WTC11 (cell line): ENCODE measurements around the gene ZNF471. TPM values are rescaled to one million over a fixed set of nuclear protein-coding genes. Genes with fewer than 3 reads are reported as not detected.

Experiments used
- ATAC-seq: fragments of 200-7000 bp; cut with Tn5 transposase; 2 replicates; pipeline ENCODE4 v1.10.0; 2021; ENCODE audit warnings: mild to moderate bottlenecking, moderate library complexity
- CTCF ChIA-PET: fragments of 300-600 bp; sonication (Branson Sonifier 250); formaldehyde crosslinking; loops from one replicate; lab custom pipeline; 2021; ENCODE audit warnings: antibody characterized with exemption; lab: Charles Lee
- POLR2A ChIA-PET: fragments of 350-600 bp; sonication (Branson Sonifier 250); formaldehyde crosslinking; loops from one replicate; lab custom pipeline; 2021; ENCODE audit warnings: antibody characterized with exemption; lab: Charles Lee
- DNase-seq: peaks from one replicate; pipeline ENCODE4 v3.0.0; 2021; ENCODE audit warnings: low spot score
- H3K27ac Mint-ChIP-seq: 2 replicates; pipeline ENCODE4 v1.8.0; 2021; ENCODE audit warnings: mixed read lengths
- H3K27me3 Mint-ChIP-seq: 2 replicates; pipeline ENCODE4 v1.8.0; 2021; ENCODE audit warnings: low read depth, mild to moderate bottlenecking, moderate library complexity, mixed read lengths
- H3K36me3 Mint-ChIP-seq: 2 replicates; pipeline ENCODE4 v1.8.0; 2021; ENCODE audit warnings: mixed read lengths
- H3K4me1 Mint-ChIP-seq: 2 replicates; pipeline ENCODE4 v1.8.0; 2022; ENCODE audit warnings: mixed read lengths
- H3K4me3 Mint-ChIP-seq: 2 replicates; pipeline ENCODE4 v1.8.0; 2021; ENCODE audit warnings: mild to moderate bottlenecking, moderate library complexity, mixed read lengths
- H3K9me3 Mint-ChIP-seq: 2 replicates; pipeline ENCODE4 v1.8.0; 2021; ENCODE audit warnings: mixed read lengths
- E2F5 ChIP-seq: sonication (generic); formaldehyde crosslinking; IDR thresholded peaks from 2 replicates; pipeline ENCODE4 v1.8.1; 2022; ENCODE audit warnings: mild to moderate bottlenecking, moderate library complexity, missing genetic modification reagents
- ELF4 ChIP-seq: sonication (generic); formaldehyde crosslinking; IDR thresholded peaks from 2 replicates; pipeline ENCODE4 v1.8.1; 2022; ENCODE audit warnings: low read depth, mild to moderate bottlenecking, moderate library complexity, missing genetic modification reagents
- EMX1 ChIP-seq: fragments of 250-450 bp; sonication (Bioruptor Pico); IDR thresholded peaks from 2 replicates; pipeline ENCODE4 v1.8.0; 2021; ENCODE audit warnings: mild to moderate bottlenecking
- GABPB1 ChIP-seq: sonication (generic); formaldehyde crosslinking; IDR thresholded peaks from 2 replicates; pipeline ENCODE4 v1.8.1; 2023; ENCODE audit warnings: mild to moderate bottlenecking, missing genetic modification reagents
- HMGXB4 ChIP-seq: sonication (generic); formaldehyde crosslinking; IDR thresholded peaks from 2 replicates; pipeline ENCODE4 v1.8.1; 2023; ENCODE audit warnings: mild to moderate bottlenecking, moderate library complexity, missing genetic modification reagents
- JUN ChIP-seq: sonication (generic); formaldehyde crosslinking; IDR thresholded peaks from 2 replicates; pipeline ENCODE4 v1.8.0; 2023; ENCODE audit warnings: mild to moderate bottlenecking, missing genetic modification reagents
- MXD4 ChIP-seq: fragments of 250-450 bp; sonication (Bioruptor Pico); IDR thresholded peaks from 2 replicates; pipeline ENCODE4 v1.8.0; 2021; ENCODE audit warnings: mild to moderate bottlenecking, moderate library complexity, borderline replicate concordance
- NFYB ChIP-seq: sonication (generic); formaldehyde crosslinking; conservative IDR thresholded peaks from 2 replicates; pipeline ENCODE4 v1.8.0; 2022; ENCODE audit warnings: low read depth, missing genetic modification reagents
- NR1H2 ChIP-seq: sonication (generic); formaldehyde crosslinking; IDR thresholded peaks from 2 replicates; pipeline ENCODE4 v1.9.0; 2021; ENCODE audit warnings: mild to moderate bottlenecking, moderate library complexity, missing genetic modification reagents
- SP1 ChIP-seq: sonication (generic); formaldehyde crosslinking; conservative IDR thresholded peaks from 2 replicates; pipeline ENCODE4 v1.8.1; 2022; ENCODE audit warnings: missing genetic modification reagents
- ZNF121 ChIP-seq: sonication (generic); formaldehyde crosslinking; IDR thresholded peaks from 2 replicates; pipeline ENCODE4 v1.8.0; 2023; ENCODE audit warnings: missing genetic modification reagents
- ZNF219 ChIP-seq: sonication (generic); formaldehyde crosslinking; IDR thresholded peaks from 2 replicates; pipeline ENCODE4 v1.8.0; 2023; ENCODE audit warnings: missing genetic modification reagents, mild to moderate bottlenecking, borderline replicate concordance
- ZNF396 ChIP-seq: fragments of 250-450 bp; sonication (Bioruptor Pico); IDR thresholded peaks from 2 replicates; pipeline ENCODE4 v1.8.0; 2021; ENCODE audit warnings: mild to moderate bottlenecking, moderate library complexity, borderline replicate concordance
- ZNF671 ChIP-seq: fragments of 250-450 bp; sonication (Bioruptor Pico); IDR thresholded peaks from 2 replicates; pipeline ENCODE4 v1.8.0; 2021; ENCODE audit warnings: mild to moderate bottlenecking
- total RNA-seq: library from RNA; stranded (reverse); gene quantifications from 3 replicates; pipeline ENCODE4 v1.2.3, GENCODE V29; 2021
- TF ChIP-seq, protein P1 (sequence below): sonication (generic); formaldehyde crosslinking; IDR thresholded peaks from 2 replicates; pipeline ENCODE4 v1.8.1; 2023; ENCODE audit warnings: mild to moderate bottlenecking, missing genetic modification reagents, moderate library complexity
- TF ChIP-seq, protein P2 (sequence below): sonication (generic); formaldehyde crosslinking; IDR thresholded peaks from 2 replicates; pipeline ENCODE4 v1.8.1; 2023; ENCODE audit warnings: mild to moderate bottlenecking, missing genetic modification reagents, moderate library complexity
- TF ChIP-seq, protein P3 (sequence below): sonication (generic); formaldehyde crosslinking; IDR thresholded peaks from 2 replicates; pipeline ENCODE4 v1.8.1; 2023; ENCODE audit warnings: mild to moderate bottlenecking, missing genetic modification reagents, borderline replicate concordance
- TF ChIP-seq, protein P4 (sequence below): sonication (generic); formaldehyde crosslinking; conservative IDR thresholded peaks from 2 replicates; pipeline ENCODE4 v1.8.1; 2023; ENCODE audit warnings: mild to moderate bottlenecking, low read depth, missing genetic modification reagents, moderate library complexity

ZNF471 gene
- total RNA-seq, 1 experiment from 2014 or later = 1.5 TPM

DNA sequence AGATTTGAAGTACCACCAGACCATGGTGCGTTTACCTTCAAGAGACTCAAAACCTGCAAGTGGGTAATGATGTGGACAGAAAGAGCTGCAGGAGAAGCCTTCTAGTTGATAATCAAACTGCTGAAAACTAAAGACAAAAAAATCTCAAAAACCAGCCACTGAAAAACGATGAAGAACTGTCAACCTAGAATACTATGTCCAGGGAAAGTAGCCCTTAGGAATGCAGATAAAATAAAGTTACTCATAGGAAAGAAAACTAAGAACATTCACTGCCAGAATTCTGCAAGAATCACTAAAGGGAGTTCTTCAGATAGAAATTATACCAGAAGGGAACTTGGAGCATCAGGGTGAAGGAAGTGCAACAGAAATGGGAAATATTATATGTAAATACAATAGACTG lies 64.9 kb downstream of the ZNF471 start (continued):
- TF ChIP-seq, protein P1, sequence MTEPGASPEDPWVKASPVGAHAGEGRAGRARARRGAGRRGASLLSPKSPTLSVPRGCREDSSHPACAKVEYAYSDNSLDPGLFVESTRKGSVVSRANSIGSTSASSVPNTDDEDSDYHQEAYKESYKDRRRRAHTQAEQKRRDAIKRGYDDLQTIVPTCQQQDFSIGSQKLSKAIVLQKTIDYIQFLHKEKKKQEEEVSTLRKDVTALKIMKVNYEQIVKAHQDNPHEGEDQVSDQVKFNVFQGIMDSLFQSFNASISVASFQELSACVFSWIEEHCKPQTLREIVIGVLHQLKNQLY (CRISPR knock-in tag) = no peak

DNA sequence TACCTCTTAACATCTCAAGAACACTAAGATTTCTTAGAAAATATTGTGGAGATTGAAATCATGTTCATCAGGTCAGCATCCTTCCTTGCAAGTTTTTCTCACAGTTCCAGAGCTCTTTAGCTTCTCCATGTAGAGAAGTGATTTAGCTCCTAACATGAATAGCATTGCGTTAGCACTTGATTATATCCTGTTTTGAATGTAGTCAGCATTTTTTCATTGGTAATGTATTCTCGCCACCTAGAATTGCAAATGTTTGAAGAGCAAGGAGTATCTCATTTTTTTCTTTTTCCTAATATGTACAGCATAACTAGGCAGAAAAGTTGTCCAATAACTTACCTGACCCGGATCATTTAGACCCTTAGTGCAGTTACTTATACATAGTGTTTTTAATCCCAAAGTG lies 66.3 kb downstream of the ZNF471 start:
- CTCF ChIA-PET = no interaction called here
- TF ChIP-seq NR1H2 (CRISPR knock-in tag) (no peak), SP1 (CRISPR knock-in tag) (no peak), JUN (CRISPR knock-in tag) (no peak), ZNF396 (CRISPR knock-in tag) (no peak), ZNF219 (no peak), GABPB1 (no peak)
- TF ChIP-seq, protein P2, sequence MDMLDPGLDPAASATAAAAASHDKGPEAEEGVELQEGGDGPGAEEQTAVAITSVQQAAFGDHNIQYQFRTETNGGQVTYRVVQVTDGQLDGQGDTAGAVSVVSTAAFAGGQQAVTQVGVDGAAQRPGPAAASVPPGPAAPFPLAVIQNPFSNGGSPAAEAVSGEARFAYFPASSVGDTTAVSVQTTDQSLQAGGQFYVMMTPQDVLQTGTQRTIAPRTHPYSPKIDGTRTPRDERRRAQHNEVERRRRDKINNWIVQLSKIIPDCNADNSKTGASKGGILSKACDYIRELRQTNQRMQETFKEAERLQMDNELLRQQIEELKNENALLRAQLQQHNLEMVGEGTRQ = no peak
- TF ChIP-seq, protein P3, sequence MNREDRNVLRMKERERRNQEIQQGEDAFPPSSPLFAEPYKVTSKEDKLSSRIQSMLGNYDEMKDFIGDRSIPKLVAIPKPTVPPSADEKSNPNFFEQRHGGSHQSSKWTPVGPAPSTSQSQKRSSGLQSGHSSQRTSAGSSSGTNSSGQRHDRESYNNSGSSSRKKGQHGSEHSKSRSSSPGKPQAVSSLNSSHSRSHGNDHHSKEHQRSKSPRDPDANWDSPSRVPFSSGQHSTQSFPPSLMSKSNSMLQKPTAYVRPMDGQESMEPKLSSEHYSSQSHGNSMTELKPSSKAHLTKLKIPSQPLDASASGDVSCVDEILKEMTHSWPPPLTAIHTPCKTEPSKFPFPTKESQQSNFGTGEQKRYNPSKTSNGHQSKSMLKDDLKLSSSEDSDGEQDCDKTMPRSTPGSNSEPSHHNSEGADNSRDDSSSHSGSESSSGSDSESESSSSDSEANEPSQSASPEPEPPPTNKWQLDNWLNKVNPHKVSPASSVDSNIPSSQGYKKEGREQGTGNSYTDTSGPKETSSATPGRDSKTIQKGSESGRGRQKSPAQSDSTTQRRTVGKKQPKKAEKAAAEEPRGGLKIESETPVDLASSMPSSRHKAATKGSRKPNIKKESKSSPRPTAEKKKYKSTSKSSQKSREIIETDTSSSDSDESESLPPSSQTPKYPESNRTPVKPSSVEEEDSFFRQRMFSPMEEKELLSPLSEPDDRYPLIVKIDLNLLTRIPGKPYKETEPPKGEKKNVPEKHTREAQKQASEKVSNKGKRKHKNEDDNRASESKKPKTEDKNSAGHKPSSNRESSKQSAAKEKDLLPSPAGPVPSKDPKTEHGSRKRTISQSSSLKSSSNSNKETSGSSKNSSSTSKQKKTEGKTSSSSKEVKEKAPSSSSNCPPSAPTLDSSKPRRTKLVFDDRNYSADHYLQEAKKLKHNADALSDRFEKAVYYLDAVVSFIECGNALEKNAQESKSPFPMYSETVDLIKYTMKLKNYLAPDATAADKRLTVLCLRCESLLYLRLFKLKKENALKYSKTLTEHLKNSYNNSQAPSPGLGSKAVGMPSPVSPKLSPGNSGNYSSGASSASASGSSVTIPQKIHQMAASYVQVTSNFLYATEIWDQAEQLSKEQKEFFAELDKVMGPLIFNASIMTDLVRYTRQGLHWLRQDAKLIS (CRISPR knock-in tag) = no peak
- TF ChIP-seq, protein P4, sequence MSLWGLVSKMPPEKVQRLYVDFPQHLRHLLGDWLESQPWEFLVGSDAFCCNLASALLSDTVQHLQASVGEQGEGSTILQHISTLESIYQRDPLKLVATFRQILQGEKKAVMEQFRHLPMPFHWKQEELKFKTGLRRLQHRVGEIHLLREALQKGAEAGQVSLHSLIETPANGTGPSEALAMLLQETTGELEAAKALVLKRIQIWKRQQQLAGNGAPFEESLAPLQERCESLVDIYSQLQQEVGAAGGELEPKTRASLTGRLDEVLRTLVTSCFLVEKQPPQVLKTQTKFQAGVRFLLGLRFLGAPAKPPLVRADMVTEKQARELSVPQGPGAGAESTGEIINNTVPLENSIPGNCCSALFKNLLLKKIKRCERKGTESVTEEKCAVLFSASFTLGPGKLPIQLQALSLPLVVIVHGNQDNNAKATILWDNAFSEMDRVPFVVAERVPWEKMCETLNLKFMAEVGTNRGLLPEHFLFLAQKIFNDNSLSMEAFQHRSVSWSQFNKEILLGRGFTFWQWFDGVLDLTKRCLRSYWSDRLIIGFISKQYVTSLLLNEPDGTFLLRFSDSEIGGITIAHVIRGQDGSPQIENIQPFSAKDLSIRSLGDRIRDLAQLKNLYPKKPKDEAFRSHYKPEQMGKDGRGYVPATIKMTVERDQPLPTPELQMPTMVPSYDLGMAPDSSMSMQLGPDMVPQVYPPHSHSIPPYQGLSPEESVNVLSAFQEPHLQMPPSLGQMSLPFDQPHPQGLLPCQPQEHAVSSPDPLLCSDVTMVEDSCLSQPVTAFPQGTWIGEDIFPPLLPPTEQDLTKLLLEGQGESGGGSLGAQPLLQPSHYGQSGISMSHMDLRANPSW = no peak
- TF ChIP-seq, all 79 proteins: peak for 0
- DNase-seq = no peak
- H3K36me3 Mint-ChIP-seq = peaks cover 91% of the 10 kb centered on the region
- no peak overlapping the region for H3K4me3 Mint-ChIP-seq
- no peak for ATAC-seq
- POLR2A ChIA-PET = no interaction called here
- H3K27me3 Mint-ChIP-seq = peaks cover 5% of the 10 kb centered on the region
- no peak overlapping the region for H3K27ac Mint-ChIP-seq
- no peaks in the 10 kb centered on the region for H3K4me1 Mint-ChIP-seq
- peaks cover 85% of the 10 kb centered on the region for H3K9me3 Mint-ChIP-seq

DNA sequence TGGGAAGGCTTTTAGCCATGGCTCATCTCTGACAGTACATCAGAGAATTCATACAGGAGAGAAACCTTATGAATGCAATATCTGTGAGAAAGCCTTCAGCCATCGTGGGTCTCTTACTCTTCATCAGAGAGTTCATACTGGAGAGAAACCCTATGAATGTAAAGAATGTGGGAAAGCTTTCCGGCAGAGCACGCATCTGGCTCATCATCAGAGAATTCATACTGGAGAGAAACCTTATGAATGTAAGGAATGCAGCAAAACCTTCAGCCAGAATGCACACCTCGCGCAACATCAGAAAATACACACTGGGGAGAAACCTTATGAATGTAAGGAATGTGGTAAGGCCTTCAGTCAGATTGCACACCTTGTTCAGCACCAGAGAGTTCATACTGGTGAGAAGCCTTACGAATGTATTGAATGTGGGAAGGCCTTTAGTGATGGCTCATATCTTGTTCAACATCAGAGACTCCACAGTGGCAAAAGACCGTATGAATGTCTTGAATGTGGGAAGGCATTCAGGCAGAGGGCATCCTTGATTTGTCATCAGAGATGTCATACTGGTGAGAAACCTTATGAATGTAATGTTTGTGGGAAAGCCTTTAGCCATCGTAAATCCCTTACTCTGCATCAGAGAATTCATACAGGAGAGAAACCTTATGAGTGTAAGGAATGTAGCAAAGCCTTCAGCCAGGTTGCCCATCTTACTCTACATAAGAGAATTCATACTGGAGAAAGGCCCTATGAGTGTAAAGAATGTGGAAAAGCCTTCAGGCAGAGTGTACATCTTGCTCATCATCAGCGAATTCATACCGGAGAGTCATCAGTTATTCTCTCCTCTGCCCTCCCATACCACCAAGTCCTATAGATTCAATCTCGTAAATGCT lies 70.3 kb downstream of the ZNF471 start:
- Mint-ChIP-seq H3K36me3 (peaks cover 91% of the 10 kb centered on the region), H3K27me3 (peaks cover 7% of the 10 kb centered on the region), H3K4me1 (no peaks in the 10 kb centered on the region), H3K27ac (no peak overlapping the region), H3K9me3 (peaks cover 92% of the 10 kb centered on the region), H3K4me3 (no peak overlapping the region)
- DNase-seq (no peak), ATAC-seq (no peak)
- CTCF ChIA-PET = no interaction called here
- TF ChIP-seq E2F5 (CRISPR knock-in tag) = no peak
- no peak for TF ChIP-seq MXD4 (CRISPR knock-in tag)
- TF ChIP-seq HMGXB4 (CRISPR knock-in tag) = no peak
- no peak for TF ChIP-seq NFYB (CRISPR knock-in tag)
- no peak for TF ChIP-seq ZNF671 (CRISPR knock-in tag)
- TF ChIP-seq EMX1 (CRISPR knock-in tag) = no peak
- TF ChIP-seq ZNF121 = no peak
- TF ChIP-seq ELF4 (CRISPR knock-in tag) = no peak
- POLR2A ChIA-PET = no interaction called here
